RPMI7951 (cell line): ENCODE data around the gene LY6G5C. TPM values are rescaled to one million over a fixed set of nuclear protein-coding genes. Genes with fewer than 3 reads are reported as not detected.

Source experiments
- DNase-seq: peaks from one replicate; pipeline ENCODE4 v3.0.0-alpha.2; 2012; ENCODE audit warnings: low read depth
- total RNA-seq: library from RNA; depleted of rRNA; stranded (reverse); fragments of >200 nt; shearing (Covaris generic); gene quantifications from 2 replicates; pipeline ENCODE4 v1.2.3, GENCODE V29; 2014

Gene LY6G5C
- total RNA-seq, 1 experiment from 2014 or later: 2.9 TPM

- no peak for DNase-seq
These were observed 10.8 kb upstream of the LY6G5C start for GRCh38 chr6:31691564-31692108.

- no peak for DNase-seq
These were observed 10.2 kb upstream of the LY6G5C start for GRCh38 chr6:31691078-31691463.

GRCh38 chr6:31690231-31691077 lies 9.6 kb upstream of the LY6G5C start:
- no peak for DNase-seq

- no peak for DNase-seq
These were observed 8.6 kb upstream of the LY6G5C start for GRCh38 chr6:31689249-31690110.

- no peak for DNase-seq
These were observed 7.2 kb upstream of the LY6G5C start for GRCh38 chr6:31687860-31688693.

- no peak for DNase-seq
These were observed 6.5 kb upstream of the LY6G5C start for GRCh38 chr6:31687321-31687720.

DNA sequence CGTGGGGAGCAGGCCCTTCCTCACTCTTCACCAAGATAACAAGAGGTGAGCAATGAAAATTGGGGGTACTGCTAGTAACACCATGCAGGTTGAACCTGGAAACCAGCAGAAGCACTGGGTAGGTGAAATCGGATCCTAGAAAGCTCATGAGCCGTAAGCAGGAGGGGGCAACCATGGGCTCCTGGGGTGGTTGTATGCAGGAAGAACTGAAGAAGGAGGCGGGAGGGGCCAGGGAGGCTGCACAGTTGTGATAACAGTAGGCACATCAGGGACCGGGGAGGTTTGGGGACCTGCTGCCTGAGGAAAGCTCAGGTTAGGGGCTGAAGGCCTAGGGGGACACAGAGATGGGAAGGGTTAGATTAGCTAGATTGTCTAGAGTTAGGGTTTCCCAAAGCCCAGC lies 5.6 kb upstream of the LY6G5C start:
- DNase-seq: no peak

- DNase-seq: no peak
These were observed 2.7 kb upstream of the LY6G5C start for GRCh38 chr6:31683591-31683990.

- peak; percentile 53 for DNase-seq
These were observed 336 bp upstream of the LY6G5C start for GRCh38 chr6:31681135-31681671.

DNA sequence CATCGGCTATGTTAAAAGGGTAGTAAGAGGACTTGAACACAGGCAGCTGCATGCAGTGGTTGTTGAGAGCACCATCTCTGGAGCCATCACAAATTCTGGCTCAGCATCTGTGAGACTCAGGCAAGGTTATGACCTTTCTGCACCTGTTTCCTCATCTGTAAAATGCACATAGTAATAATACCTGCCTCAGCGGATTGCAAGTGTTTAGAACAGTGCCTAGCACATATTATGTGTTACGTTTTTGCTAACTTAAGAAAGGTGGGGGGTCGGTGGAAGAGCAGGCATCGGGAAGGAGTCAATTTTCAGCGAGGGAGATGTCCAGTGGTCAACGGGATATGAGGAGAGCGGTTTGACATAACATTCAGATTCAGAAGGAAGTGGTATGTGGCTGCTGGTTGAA lies 2.9 kb downstream of the LY6G5C start:
- no peak for DNase-seq

GRCh38 chr6:31676904-31677303 lies 4.0 kb downstream of the LY6G5C start:
- no peak for DNase-seq

- DNase-seq: no peak
These were observed 4.5 kb downstream of the LY6G5C start for GRCh38 chr6:31676322-31676903.

GRCh38 chr6:31669676-31670075 lies 11.2 kb downstream of the LY6G5C start, which contains the start of gene LY6G5B:
TSS of gene LY6G5B (plus strand) at chr6:31669976. CDS start at chr6:31670951, 975 bp downstream.
- DNase-seq: no peak

DNA sequence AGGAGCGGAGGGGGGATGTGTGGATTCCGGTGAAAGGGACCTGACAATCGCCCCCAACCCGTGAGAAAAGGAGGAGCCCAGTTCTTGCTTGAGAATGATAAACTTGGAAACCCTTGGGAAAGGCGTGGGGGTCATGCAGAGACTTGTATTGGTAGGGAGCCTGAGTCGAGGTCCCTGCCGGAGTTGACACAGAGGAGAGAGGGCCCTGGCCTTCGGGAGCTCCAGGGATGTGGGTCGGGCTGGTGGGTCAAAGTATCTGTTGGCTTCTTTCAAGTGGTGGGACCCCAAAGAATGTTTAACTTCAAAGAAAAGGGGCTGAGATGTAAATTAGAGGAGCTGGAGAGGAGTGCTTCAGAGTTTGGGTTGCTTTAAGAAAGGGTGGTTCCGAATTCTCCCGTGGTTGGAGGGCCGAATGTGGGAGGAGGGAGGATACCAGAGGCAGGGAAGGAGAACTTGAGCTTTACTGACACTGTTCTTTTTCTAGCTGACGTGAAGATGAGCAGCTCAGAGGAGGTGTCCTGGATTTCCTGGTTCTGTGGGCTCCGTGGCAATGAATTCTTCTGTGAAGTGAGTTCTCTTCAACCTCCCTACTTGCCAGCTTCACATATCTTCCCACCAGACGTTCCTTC lies 14.4 kb downstream of the LY6G5C start:
- no peak for DNase-seq

DNA sequence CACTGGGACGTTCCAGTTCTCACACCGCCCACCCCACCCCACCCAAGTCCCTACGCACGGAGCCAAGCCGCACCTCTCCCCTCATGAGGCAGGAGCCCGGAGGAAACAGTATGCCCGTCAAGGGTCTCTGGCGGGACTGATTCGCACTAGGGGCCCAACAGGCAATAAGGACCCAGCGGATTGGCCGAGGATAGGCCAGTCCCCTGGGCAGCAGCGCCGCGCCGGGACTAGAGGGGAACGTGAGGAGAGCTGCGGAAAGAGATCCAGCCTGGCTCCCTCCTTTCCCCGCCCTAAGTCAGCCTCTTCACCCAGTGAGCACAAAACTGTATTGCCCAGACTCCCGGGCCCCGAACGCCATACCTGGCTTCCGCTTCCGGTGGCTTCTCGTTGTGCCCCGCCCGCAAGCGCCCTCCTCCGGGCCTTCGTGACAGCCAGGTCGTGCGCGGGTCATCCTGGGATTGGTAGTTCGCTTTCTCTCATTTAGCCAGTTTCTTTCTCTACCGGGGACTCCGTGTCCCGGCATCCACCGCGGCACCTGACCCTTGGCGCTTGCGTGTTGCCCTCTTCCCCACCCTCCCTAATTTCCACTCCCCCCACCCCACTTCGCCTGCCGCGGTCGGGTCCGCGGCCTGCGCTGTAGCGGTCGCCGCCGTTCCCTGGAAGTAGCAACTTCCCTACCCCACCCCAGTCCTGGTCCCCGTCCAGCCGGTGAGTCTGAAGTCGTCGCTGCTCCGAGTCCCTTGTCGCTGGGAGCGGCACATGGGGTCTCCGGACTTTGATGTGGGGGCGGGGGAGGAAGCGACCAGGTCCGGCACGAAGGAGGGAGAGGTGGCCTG lies 15.1 kb downstream of the LY6G5C start, which contains the start of gene CSNK2B:
CSNK2B (plus strand) TSS at position 580 of the 836 bp plus-strand sequence. CDS start 752 bp downstream, outside the sequence.
- peak; percentile 97 for DNase-seq

DNA sequence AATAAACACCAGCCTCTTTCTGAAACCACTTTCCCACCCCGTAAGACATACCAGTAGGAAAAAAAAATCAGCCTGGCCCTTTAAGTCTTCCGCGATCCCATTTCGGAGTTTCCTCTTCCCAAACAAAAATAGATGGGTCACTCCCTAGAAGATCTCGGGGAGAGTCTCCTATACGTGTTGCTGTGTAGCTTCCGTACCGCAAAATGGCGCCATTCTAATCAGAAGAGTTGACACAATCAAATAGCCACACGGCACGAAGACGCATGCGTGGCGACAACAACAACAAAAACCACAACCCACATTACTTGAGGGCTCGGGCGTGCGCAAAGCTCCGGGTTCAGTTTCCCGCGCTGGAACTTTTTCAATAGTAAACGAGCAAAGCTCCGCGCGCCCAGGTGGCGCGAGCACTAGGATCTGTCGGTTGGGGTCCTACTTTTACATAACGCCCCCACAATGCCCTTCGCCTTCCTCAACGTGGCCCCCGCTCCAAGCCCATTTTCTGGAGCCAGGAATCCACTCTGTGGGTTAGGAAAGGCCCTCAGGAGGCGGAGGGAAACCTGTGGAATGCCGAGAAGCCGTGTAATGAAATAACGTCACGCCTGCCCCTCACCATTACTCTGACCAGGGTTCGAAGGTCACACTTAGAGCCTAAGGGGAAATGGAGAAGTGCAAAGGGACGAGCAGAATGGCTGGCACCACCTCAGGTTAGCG lies 15.9 kb downstream of the LY6G5C start, which contains the start of gene GPANK1:
GPANK1 (minus strand) TSS at position 208 of the 711 bp plus-strand sequence. CDS start 519 bp downstream, outside the sequence.
- DNase-seq: peak; percentile 92

DNA sequence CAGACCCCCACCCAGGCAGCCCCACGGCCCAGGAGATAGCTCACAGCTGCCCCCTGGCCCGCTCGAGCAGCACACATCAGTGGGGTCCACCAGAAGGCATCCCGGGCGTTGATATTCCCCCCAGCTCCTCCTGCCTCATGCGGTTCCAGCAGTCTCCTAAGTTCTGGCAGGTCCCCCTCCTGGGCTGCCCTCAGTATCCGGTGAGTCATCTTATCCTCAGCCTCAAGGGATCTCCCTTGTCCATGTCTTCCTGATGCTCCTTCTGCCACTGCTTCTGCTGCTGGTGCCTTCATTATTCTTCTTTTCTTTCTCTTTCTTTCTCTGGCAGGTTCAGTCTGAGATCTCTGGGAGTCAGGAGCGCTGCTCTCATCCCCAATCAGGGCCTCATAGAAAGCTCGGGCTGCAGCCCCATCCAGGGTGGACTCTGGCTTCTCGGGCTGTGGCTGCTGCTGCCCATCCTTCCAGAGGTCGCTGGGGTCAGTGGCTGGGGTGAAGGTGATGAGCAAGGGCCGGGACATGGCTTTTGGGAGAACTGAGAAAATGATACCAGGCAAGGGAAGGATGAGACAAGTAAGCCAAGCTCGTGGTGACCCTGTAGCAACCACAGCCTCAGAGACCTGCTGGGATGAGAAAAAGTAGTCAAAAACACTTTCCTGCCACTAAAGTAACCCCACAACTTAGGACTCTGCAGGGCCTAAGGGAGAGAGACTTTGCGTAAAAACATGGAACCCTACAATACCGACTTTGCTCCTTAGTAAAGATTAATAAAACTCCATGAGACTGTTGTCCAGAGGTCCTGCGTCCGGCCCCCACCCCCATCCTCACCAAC lies 16.7 kb downstream of the LY6G5C start:
- peak; percentile 93 for DNase-seq
